Peyer's patch (tissue), 4 donors: Measurements from ENCODE around the gene NHLRC1. TPM values are rescaled to one million over a fixed set of nuclear protein-coding genes. Genes with fewer than 3 reads are reported as not detected.

Experiments used
- DNase-seq, 3 donors: peaks; one replicate each; pipeline ENCODE4 v3.0.0-alpha.2; 2017 to 2019
- H3K27ac ChIP-seq, 4 donors: fragments of 200-600 bp; sonication (generic); one replicate each; pipeline ENCODE4 v1.5.1; 2016 to 2019
- H3K27me3 ChIP-seq, 2 donors: fragments of 200-600 bp; sonication (generic); one replicate each; pipeline ENCODE4 v1.5.1; 2019
- H3K36me3 ChIP-seq, 3 donors: fragments of 200-600 bp; sonication (generic); one replicate each; pipeline ENCODE4 v1.5.1; 2016 to 2019
- H3K4me1 ChIP-seq, 4 donors: fragments of 200-600 bp; sonication (generic); one replicate each; pipeline ENCODE4 v1.5.1; 2016 to 2019
- H3K4me3 ChIP-seq, 4 donors: fragments of 200-600 bp; sonication (generic); 1 replicate in 3 of 4; 2 replicates in 1 of 4; pipeline ENCODE4 v1.5.1; 2016 to 2019; ENCODE audit warnings: mild to moderate bottlenecking in 1 of 4
- H3K9me3 ChIP-seq, 4 donors: fragments of 200-600 bp; sonication (generic); one replicate each; pipeline ENCODE4 v1.5.1; 2016 to 2019; ENCODE audit warnings: mild to moderate bottlenecking in 1 of 4
- POLR2A ChIP-seq, 2 donors: fragments of 450-650 bp; IDR thresholded peaks; one replicate each; pipeline ENCODE4 v1.5.1; 2017; ENCODE audit warnings: antibody characterized with exemption in 2 of 2, mild to moderate bottlenecking in 2 of 2, moderate library complexity in 2 of 2
- total RNA-seq, 4 donors: library from RNA; depleted of rRNA; stranded (reverse); fragments of >200 nt; gene quantifications; one replicate each; pipeline ENCODE4 v1.1.0, GENCODE V29; 2016
- TF ChIP-seq, protein P1 (sequence below), 6 experiments: fragments of 450-650 bp in 4 of 6; fragments of 200-600 bp in 2 of 6; sonication (generic) in 1 of 6; IDR thresholded peaks; one replicate each; pipeline ENCODE4 v1.5.1; 2017 to 2019; ENCODE audit warnings: antibody characterized with exemption in 6 of 6, mild to moderate bottlenecking in 3 of 6, moderate library complexity in 1 of 6

NHLRC1 gene
- total RNA-seq, 4 donors from 2014 or later: 1.7 to 4.9 (median 3.3) TPM

DNA sequence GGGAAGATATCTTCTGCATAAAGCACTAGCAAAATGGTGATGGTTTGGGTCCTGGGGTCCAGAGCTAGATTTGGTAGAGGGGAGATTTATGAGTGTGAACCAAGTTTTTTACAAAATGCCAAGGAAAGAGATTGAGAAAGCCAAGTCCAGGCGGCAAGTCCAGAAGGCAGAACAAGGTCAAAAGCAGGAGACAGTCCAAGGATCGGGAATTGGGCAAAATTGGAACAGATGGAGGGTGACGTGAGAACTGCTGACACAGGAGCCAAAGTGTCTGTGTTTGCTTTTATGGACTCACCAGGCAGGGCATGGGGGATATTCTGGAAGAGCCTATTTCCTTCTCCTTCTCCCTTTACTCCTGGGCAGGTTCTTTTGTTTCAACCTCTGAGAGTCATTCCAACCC, 4.1 kb downstream of the NHLRC1 start:
- TF ChIP-seq, protein P1, sequence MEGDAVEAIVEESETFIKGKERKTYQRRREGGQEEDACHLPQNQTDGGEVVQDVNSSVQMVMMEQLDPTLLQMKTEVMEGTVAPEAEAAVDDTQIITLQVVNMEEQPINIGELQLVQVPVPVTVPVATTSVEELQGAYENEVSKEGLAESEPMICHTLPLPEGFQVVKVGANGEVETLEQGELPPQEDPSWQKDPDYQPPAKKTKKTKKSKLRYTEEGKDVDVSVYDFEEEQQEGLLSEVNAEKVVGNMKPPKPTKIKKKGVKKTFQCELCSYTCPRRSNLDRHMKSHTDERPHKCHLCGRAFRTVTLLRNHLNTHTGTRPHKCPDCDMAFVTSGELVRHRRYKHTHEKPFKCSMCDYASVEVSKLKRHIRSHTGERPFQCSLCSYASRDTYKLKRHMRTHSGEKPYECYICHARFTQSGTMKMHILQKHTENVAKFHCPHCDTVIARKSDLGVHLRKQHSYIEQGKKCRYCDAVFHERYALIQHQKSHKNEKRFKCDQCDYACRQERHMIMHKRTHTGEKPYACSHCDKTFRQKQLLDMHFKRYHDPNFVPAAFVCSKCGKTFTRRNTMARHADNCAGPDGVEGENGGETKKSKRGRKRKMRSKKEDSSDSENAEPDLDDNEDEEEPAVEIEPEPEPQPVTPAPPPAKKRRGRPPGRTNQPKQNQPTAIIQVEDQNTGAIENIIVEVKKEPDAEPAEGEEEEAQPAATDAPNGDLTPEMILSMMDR (IDR thresholded peaks at IDR 0.05): no peak
- TF ChIP-seq POLR2A (IDR thresholded peaks at IDR 0.05): no peak
- no peak overlapping the region for H3K27ac ChIP-seq
- no peaks in the 10 kb centered on the region for H3K36me3 ChIP-seq
- DNase-seq: no peak
- H3K4me3 ChIP-seq: no peak overlapping the region
- peaks cover 2 to 6% (median 3%) of the 10 kb centered on the region in 4 donors for H3K4me1 ChIP-seq
- no peaks in the 10 kb centered on the region for H3K27me3 ChIP-seq
- H3K9me3 ChIP-seq: no peaks in the 10 kb centered on the region

GRCh38 chr6:18117136-18117535, 5.3 kb downstream of the NHLRC1 start:
- TF ChIP-seq POLR2A (IDR thresholded peaks at IDR 0.05): no peak
- TF ChIP-seq, protein P1 (IDR thresholded peaks at IDR 0.05): no peak
- DNase-seq: no peak

GRCh38 chr6:18115356-18115755, 7.1 kb downstream of the NHLRC1 start:
- Histone ChIP-seq H3K36me3 (no peaks in the 10 kb centered on the region), H3K9me3 (no peaks in the 10 kb centered on the region), H3K4me3 (no peak overlapping the region), H3K27me3 (no peaks in the 10 kb centered on the region), H3K27ac (no peak overlapping the region), H3K4me1 (no peaks in the 10 kb centered on the region)
- DNase-seq: no peak
- no peak for TF ChIP-seq POLR2A (IDR thresholded peaks at IDR 0.05)
- TF ChIP-seq, protein P1 (IDR thresholded peaks at IDR 0.05): no peak

More at GRCh38 chr6:18117136-18117535, 5.3 kb downstream of the NHLRC1 start:
- H3K27me3 ChIP-seq: no peaks in the 10 kb centered on the region
- H3K9me3 ChIP-seq: no peaks in the 10 kb centered on the region
- no peaks in the 10 kb centered on the region for H3K36me3 ChIP-seq
- H3K4me1 ChIP-seq: peaks cover under 1 to 3% (median 2%) of the 10 kb centered on the region in 4 donors
- no peak overlapping the region for H3K27ac ChIP-seq
- no peak overlapping the region for H3K4me3 ChIP-seq

GRCh38 chr6:18110162-18110561, 12.3 kb downstream of the NHLRC1 start:
- peaks cover 0 to 3% (median 0%) of the 10 kb centered on the region in 4 donors for H3K9me3 ChIP-seq
- TF ChIP-seq POLR2A (IDR thresholded peaks at IDR 0.05): no peak
- TF ChIP-seq, protein P1 (IDR thresholded peaks at IDR 0.05): no peak
- no peak for DNase-seq
- no peak overlapping the region for H3K4me3 ChIP-seq
- no peaks in the 10 kb centered on the region for H3K4me1 ChIP-seq
- no peaks in the 10 kb centered on the region for H3K36me3 ChIP-seq
- no peaks in the 10 kb centered on the region for H3K27me3 ChIP-seq
- H3K27ac ChIP-seq: no peak overlapping the region

DNA sequence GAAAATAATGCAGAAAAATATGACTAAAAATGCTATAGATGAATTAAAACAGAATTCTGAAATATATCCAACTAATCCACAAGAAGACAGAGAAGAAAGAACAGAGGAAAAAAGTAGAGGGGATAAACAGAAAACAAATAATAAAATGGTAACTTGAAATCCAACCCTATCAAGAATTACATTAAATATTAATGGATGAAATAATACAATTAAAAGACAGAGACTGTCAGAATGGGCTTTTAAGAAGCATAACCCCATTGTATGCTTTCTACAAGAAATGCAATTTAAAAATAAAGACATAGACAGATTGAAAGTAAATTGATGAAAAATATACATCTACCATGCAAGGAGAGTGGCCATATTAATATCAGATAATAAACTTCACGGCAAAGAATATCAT, 15.4 kb downstream of the NHLRC1 start:
- Histone ChIP-seq H3K36me3 (no peaks in the 10 kb centered on the region), H3K4me3 (no peak overlapping the region), H3K9me3 (peaks cover 0 to 3% (median 0%) of the 10 kb centered on the region in 4 donors), H3K4me1 (no peaks in the 10 kb centered on the region), H3K27me3 (no peaks in the 10 kb centered on the region), H3K27ac (no peak overlapping the region)
- TF ChIP-seq, protein P1 (IDR thresholded peaks at IDR 0.05): no peak
- no peak for TF ChIP-seq POLR2A (IDR thresholded peaks at IDR 0.05)
- DNase-seq: no peak
